Measurements from ENCODE around the gene CD53. TPM values are rescaled to one million over a fixed set of nuclear protein-coding genes. Genes with fewer than 3 reads are reported as not detected.

Gene CD53
- total and polyA plus RNA-seq, 9 of the 15 experiments (the other 6 are each of a cell fraction or from before 2014, with no cell fraction given), result 63.5 to 220 (median 131) TPM

- TF ChIP-seq ZNF449 (CRISPR knock-in tag; IDR thresholded peaks at IDR 0.05), result 0 out of 2 replicates have a peak, but pooled peaks have one; percentile 52
- no peak for TF ChIP-seq ZNF277 (CRISPR knock-in tag; IDR thresholded peaks at IDR 0.05; ENCODE audit: borderline replicate concordance)
- no peak for TF ChIP-seq ZNF561 (CRISPR knock-in tag; conservative IDR thresholded peaks at IDR 0.05)
- no peak for TF ChIP-seq TRIM25 (IDR thresholded peaks at IDR 0.05; ENCODE audit: borderline replicate concordance)
- TF ChIP-seq SRSF9 (IDR thresholded peaks at IDR 0.05; ENCODE audit: borderline replicate concordance, low read depth, low read length), result no peak
- no peak for TF ChIP-seq ASH1L (IDR thresholded peaks at IDR 0.05; ENCODE audit: borderline replicate concordance, low read depth, partially characterized antibody)
- no peak for TF ChIP-seq CHD7 (IDR thresholded peaks at IDR 0.05; ENCODE audit: low read depth, low read length)
- TF ChIP-seq TAF1 (IDR thresholded peaks at IDR 0.05; ENCODE audit: control insufficient read depth, extremely low read depth, insufficient read depth, low read length, severe bottlenecking), result no peak
- peak; percentile 71 for TF ChIP-seq LCOR (CRISPR knock-in tag; IDR thresholded peaks at IDR 0.05)
These were observed 7.0 kb downstream of the CD53 start (continued) for GRCh38 chr1:110879758-110880606.

Data from K562 (cell line).